ENCODE data around the gene RALB.

RALB gene

GRCh38 chr2:120236791-120237190 lies 15.9 kb upstream of the RALB start:
- Histone ChIP-seq H3K27ac (no peak overlapping the region), H3K4me2 (peak overlapping the region in 7 of 11 experiments; percentile 13 to 59 (median 35); a peak in 12 of 22 replicates), H3K27me3 (no peaks in the 10 kb centered on the region)

GRCh38 chr2:120237491-120237902 lies 15.2 kb upstream of the RALB start:
- Histone ChIP-seq H3K9ac (no peak overlapping the region), H3K36me3 (no peaks in the 10 kb centered on the region), H3K9me3 (replicated peaks in 1 of 11) (peaks cover 0 to 6% (median 0%) of the 10 kb centered on the region in 11 experiments; a peak in 2 of 22 replicates), H3K4me2 (peak overlapping the region in 1 of 11 experiments; percentile 8; a peak in 1 of 22 replicates), H3K27ac (no peak overlapping the region), H3K4me3 (no peak overlapping the region), H3K27me3 (no peaks in the 10 kb centered on the region), H3K4me1 (peaks cover 20 to 41% (median 29%) of the 10 kb centered on the region in 10 experiments), H4K20me1 (no peaks in the 10 kb centered on the region)
- no peak for TF ChIP-seq Cebpa-rat (IDR thresholded peaks at IDR 0.05)

More at GRCh38 chr2:120236791-120237190, 15.9 kb upstream of the RALB start:
- peaks cover 26 to 48% (median 34%) of the 10 kb centered on the region in 10 experiments for H3K4me1 ChIP-seq
- H3K9me3 ChIP-seq (replicated peaks in 1 of 11), result peaks cover 0 to 6% (median 0%) of the 10 kb centered on the region in 11 experiments; a peak in 2 of 22 replicates
- H3K36me3 ChIP-seq, result no peaks in the 10 kb centered on the region
- H3K4me3 ChIP-seq, result no peak overlapping the region
- H3K9ac ChIP-seq, result no peak overlapping the region
- H4K20me1 ChIP-seq, result no peaks in the 10 kb centered on the region
- TF ChIP-seq Cebpa-rat (IDR thresholded peaks at IDR 0.05), result no peak

- H3K4me1 ChIP-seq, result peaks cover 9 to 34% (median 21%) of the 10 kb centered on the region in 10 experiments; a peak in 19 of 20 replicates
- H3K27me3 ChIP-seq, result no peaks in the 10 kb centered on the region
- H3K9me3 ChIP-seq (replicated peaks in 1 of 11), result peaks cover 7 to 17% (median 11%) of the 10 kb centered on the region in 11 experiments; a peak in 21 of 22 replicates
Measured at GRCh38 chr2:120238728-120239487, 13.7 kb upstream of the RALB start.

GRCh38 chr2:120239488-120240287 lies 13.0 kb upstream of the RALB start:
- Histone ChIP-seq H3K4me3 (no peak overlapping the region), H3K36me3 (no peaks in the 10 kb centered on the region), H3K4me2 (peak overlapping the region in 6 of 11 experiments; percentile 16 to 31 (median 18); a peak in 9 of 22 replicates), H3K4me1 (peaks cover 9 to 34% (median 21%) of the 10 kb centered on the region in 10 experiments; a peak in 19 of 20 replicates), H3K9me3 (replicated peaks in 1 of 11) (peaks cover 12 to 22% (median 18%) of the 10 kb centered on the region in 11 experiments; a peak in 21 of 22 replicates), H3K27ac (no peak overlapping the region), H3K27me3 (no peaks in the 10 kb centered on the region), H3K9ac (no peak overlapping the region), H4K20me1 (no peaks in the 10 kb centered on the region)
- no peak for TF ChIP-seq Cebpa-rat (IDR thresholded peaks at IDR 0.05)

More at GRCh38 chr2:120238728-120239487, 13.7 kb upstream of the RALB start:
- no peak overlapping the region for H3K27ac ChIP-seq
- peak overlapping the region in 8 of 11 experiments; percentile 5 to 42 (median 20); a peak in 10 of 22 replicates for H3K4me2 ChIP-seq
- TF ChIP-seq Cebpa-rat (IDR thresholded peaks at IDR 0.05), result no peak
- H3K9ac ChIP-seq, result no peak overlapping the region
- no peak overlapping the region for H3K4me3 ChIP-seq
- H4K20me1 ChIP-seq, result no peaks in the 10 kb centered on the region
- H3K36me3 ChIP-seq, result no peaks in the 10 kb centered on the region

- TF ChIP-seq Cebpa-rat (IDR thresholded peaks at IDR 0.05), result no peak
- peaks cover 11 to 19% (median 16%) of the 10 kb centered on the region in 11 experiments; a peak in 21 of 22 replicates for H3K9me3 ChIP-seq (replicated peaks in 1 of 11)
- H3K4me1 ChIP-seq, result peaks cover 15 to 34% (median 23%) of the 10 kb centered on the region in 10 experiments
- H3K27ac ChIP-seq, result no peak overlapping the region
- no peak overlapping the region for H3K9ac ChIP-seq
- H3K36me3 ChIP-seq, result no peaks in the 10 kb centered on the region
- peak overlapping the region in 2 of 11 experiments; percentile 28 to 46; a peak in 3 of 22 replicates for H3K4me2 ChIP-seq
- no peaks in the 10 kb centered on the region for H4K20me1 ChIP-seq
- peaks cover 0 to 7% (median 0%) of the 10 kb centered on the region in 11 experiments; a peak in 1 of 22 replicates for H3K27me3 ChIP-seq
- H3K4me3 ChIP-seq, result no peak overlapping the region
Measured at GRCh38 chr2:120240901-120241429, 11.7 kb upstream of the RALB start.

GRCh38 chr2:120241684-120242083 lies 11.0 kb upstream of the RALB start:
- Histone ChIP-seq H3K27ac (no peak overlapping the region), H4K20me1 (peaks cover 0 to 5% (median 0%) of the 10 kb centered on the region in 11 experiments; a peak in 1 of 22 replicates), H3K36me3 (no peaks in the 10 kb centered on the region), H3K9ac (no peak overlapping the region), H3K27me3 (peaks cover 0 to 14% (median 0%) of the 10 kb centered on the region in 11 experiments; a peak in 2 of 22 replicates), H3K4me3 (no peak overlapping the region), H3K9me3 (replicated peaks in 1 of 11) (peaks cover 11 to 19% (median 16%) of the 10 kb centered on the region in 11 experiments; a peak in 21 of 22 replicates), H3K4me1 (peaks cover 17 to 34% (median 23%) of the 10 kb centered on the region in 10 experiments), H3K4me2 (peak overlapping the region in 2 of 11 experiments; percentile 23 to 46; a peak in 2 of 22 replicates)
- no peak for TF ChIP-seq Cebpa-rat (IDR thresholded peaks at IDR 0.05)

GRCh38 chr2:120243211-120243610 lies 9.4 kb upstream of the RALB start:
- peaks cover 0 to 14% (median 0%) of the 10 kb centered on the region in 11 experiments; a peak in 5 of 22 replicates for H3K27me3 ChIP-seq
- peak overlapping the region in 3 of 11 experiments; percentile 31 to 62 (median 60); a peak in 6 of 22 replicates for H3K4me2 ChIP-seq
- no peaks in the 10 kb centered on the region for H3K36me3 ChIP-seq
- H3K9ac ChIP-seq, result no peak overlapping the region
- H4K20me1 ChIP-seq, result peaks cover 0 to 17% (median 0%) of the 10 kb centered on the region in 11 experiments; a peak in 5 of 22 replicates
- peaks cover 29 to 48% (median 34%) of the 10 kb centered on the region in 10 experiments for H3K4me1 ChIP-seq
- H3K9me3 ChIP-seq (replicated peaks in 1 of 11), result peaks cover 11 to 19% (median 16%) of the 10 kb centered on the region in 11 experiments; a peak in 21 of 22 replicates
- no peak overlapping the region for H3K4me3 ChIP-seq
- no peak overlapping the region for H3K27ac ChIP-seq
- TF ChIP-seq Cebpa-rat (IDR thresholded peaks at IDR 0.05), result no peak

GRCh38 chr2:120243875-120244553 lies 8.6 kb upstream of the RALB start:
- no peak overlapping the region for H3K4me3 ChIP-seq
- H3K9ac ChIP-seq, result no peak overlapping the region
- peaks cover 0 to 17% (median 3%) of the 10 kb centered on the region in 11 experiments; a peak in 5 of 22 replicates for H3K27me3 ChIP-seq
- H3K36me3 ChIP-seq, result no peaks in the 10 kb centered on the region
- peaks cover 11 to 19% (median 16%) of the 10 kb centered on the region in 11 experiments; a peak in 21 of 22 replicates for H3K9me3 ChIP-seq (replicated peaks in 1 of 11)
- H3K4me1 ChIP-seq, result peaks cover 33 to 49% (median 40%) of the 10 kb centered on the region in 10 experiments
- TF ChIP-seq Cebpa-rat (IDR thresholded peaks at IDR 0.05), result no peak
- H3K27ac ChIP-seq, result no peak overlapping the region
- H4K20me1 ChIP-seq, result peaks cover 0 to 22% (median 0%) of the 10 kb centered on the region in 11 experiments; a peak in 5 of 22 replicates
- 0 out of 22 replicates have a peak overlapping the region, but pooled peaks of 1 of the 11 experiments have one; percentile 62 for H3K4me2 ChIP-seq

All from BLaER1 treated with 17β-estradiol and CSF1 and Interleukin-3, amounts not matched to agents 10 nM and 100 nM (cell line).